ENCODE data around the gene RHBDL2.

DNA sequence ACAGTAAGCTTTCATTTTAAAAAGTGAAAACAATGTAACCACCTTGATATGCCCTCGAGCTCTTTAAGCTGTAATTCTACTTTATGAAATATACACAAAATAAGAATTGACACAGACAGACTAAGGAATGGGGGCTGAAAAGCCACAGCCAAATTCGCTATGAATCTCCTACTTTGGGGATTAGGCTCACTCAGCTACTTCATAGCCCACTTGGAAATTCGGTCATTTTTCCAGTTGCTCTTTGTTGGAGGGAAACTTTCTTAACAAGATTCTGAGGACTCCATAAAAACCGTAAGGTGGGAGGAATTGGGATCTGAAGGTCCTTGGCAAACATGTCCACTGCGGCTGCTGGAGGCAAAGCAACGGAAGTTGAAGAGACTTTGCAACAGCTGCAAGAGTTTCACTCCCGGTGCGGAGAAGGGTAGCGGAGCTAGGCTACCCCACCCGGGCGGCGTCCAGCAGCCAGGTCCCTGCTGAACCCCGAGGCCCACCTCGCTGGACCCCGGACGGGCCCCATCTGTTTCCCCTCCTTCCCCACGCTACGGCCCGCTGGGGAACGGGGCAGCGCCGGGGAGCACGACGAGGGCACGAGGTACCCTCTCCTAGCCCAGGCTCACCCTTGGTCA is 69.1 kb downstream of the RHBDL2 start:
- no peak for TF ChIP-seq CTCF (IDR thresholded peaks at IDR 0.05 in 4 of 5, conservative IDR thresholded peaks at IDR 0.05 in 1 of 5)
- TF ChIP-seq POLR2A (IDR thresholded peaks at IDR 0.05) = no peak

Measured in gastrocnemius medialis (tissue), 4 donors.